ENCODE results near the gene RABGAP1L. TPM values are rescaled to one million over a fixed set of nuclear protein-coding genes. Genes with fewer than 3 reads are reported as not detected.
"Not testable (repeated sequence)": the region's sequence is repeated elsewhere in the genome, so short reads cannot be mapped to it uniquely, and the experiment has no call there.

Gene RABGAP1L
- total and polyA plus RNA-seq, 7 experiments from 2014 or later = 38.4 to 97.4 (median 55.1) TPM

DNA sequence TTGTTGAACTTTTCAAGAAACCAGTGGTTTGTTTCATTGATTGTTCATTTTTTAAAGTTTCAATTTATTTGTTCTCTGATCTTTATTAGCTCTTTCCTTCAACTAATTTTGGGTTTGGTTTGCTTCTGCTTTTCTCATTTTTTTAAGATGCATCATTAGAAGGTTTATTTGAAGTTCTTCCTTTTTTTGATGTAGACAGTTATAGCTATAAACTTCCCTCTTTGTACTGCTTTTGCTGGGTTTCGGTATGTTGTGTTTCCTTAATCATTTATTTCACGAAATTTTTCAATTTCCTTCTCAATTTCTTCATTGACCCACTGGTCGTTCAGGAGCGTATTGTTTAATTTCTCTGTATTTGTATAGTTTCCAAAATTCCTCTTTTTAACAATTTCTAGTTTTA lies 155.1 kb downstream of the RABGAP1L start:
- no peaks in the 10 kb centered on the region for H3K4me1 ChIP-seq (ENCODE audit: control insufficient read depth in 2 of 2, insufficient read depth in 2 of 2, low read length in 2 of 2)
- H3K4me1 Mint-ChIP-seq = peaks cover 0 to 5% (median 0%) of the 10 kb centered on the region in 7 donors
- H3K27me3 Mint-ChIP-seq = no peaks in the 10 kb centered on the region
- intact Hi-C loops (cut with micrococcal nuclease) = no loop called here
- no peak overlapping the region for H3K27ac ChIP-seq (ENCODE audit: low read depth, low read length)
- CTCF ChIA-PET = no interaction called here
- H3K4me3 Mint-ChIP-seq = peak overlapping the region in 1 of 10 donors; percentile 16
- peaks cover 20 to 97% (median 57%) of the 10 kb centered on the region in 11 donors for H3K9me3 Mint-ChIP-seq
- DNase-seq (no peak), ATAC-seq (no peak)
- H3K36me3 Mint-ChIP-seq = peaks cover 49 to 96% (median 92%) of the 10 kb centered on the region in 5 donors
- POLR2A ChIA-PET = no interaction called here
- H3K36me3 ChIP-seq (ENCODE audit: control insufficient read depth in 2 of 3, insufficient read depth in 3 of 3, low read length in 3 of 3) = peaks cover 0 to 23% (median 3%) of the 10 kb centered on the region in 3 experiments
- H3K4me3 ChIP-seq (ENCODE audit: low read length) = no peak overlapping the region
- no peaks in the 10 kb centered on the region for H3K27me3 ChIP-seq (ENCODE audit: control insufficient read depth in 2 of 2, insufficient read depth in 2 of 2, low read length in 2 of 2)
- H3K27ac Mint-ChIP-seq = no peak overlapping the region
- peaks cover 0 to 14% (median 4%) of the 10 kb centered on the region in 3 experiments for H3K9me3 ChIP-seq (ENCODE audit: control insufficient read depth in 2 of 3, low read length in 3 of 3)

DNA sequence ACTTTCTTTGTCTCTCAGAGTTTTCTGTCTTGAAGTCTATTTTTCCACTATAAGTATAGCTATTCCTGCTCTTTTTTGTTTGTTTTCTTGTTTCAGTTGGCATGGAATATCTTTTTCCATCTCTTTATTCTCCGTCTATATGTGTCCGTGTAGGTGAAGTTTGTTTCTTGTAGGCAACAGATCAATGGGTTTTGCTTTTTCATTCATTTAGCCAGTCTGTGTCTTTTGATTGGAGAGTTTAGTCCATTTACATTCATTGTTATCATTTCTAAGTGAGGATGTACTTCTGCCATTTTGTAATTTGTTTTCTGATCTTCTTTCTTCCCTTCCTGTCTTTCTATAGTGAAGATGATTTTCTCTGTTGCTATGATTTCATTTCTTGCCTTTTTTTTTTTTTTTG lies 155.9 kb downstream of the RABGAP1L start:
- ATAC-seq (no peak), DNase-seq (no peak)
- H3K4me1 ChIP-seq (ENCODE audit: control insufficient read depth in 2 of 2, insufficient read depth in 2 of 2, low read length in 2 of 2) = no peaks in the 10 kb centered on the region
- Mint-ChIP-seq H3K36me3 (peaks cover 51 to 96% (median 92%) of the 10 kb centered on the region in 5 donors), H3K9me3 (peaks cover 20 to 97% (median 58%) of the 10 kb centered on the region in 11 donors), H3K4me1 (peaks cover 0 to 5% (median 0%) of the 10 kb centered on the region in 7 donors), H3K4me3 (peak overlapping the region in 1 of 10 donors; percentile 37), H3K27me3 (no peaks in the 10 kb centered on the region), H3K27ac (no peak overlapping the region)
- H3K9me3 ChIP-seq (ENCODE audit: control insufficient read depth in 2 of 3, low read length in 3 of 3) = peaks cover 0 to 18% (median 4%) of the 10 kb centered on the region in 3 experiments
- H3K36me3 ChIP-seq (ENCODE audit: control insufficient read depth in 2 of 3, insufficient read depth in 3 of 3, low read length in 3 of 3) = peaks cover 0 to 23% (median 3%) of the 10 kb centered on the region in 3 experiments
- H3K4me3 ChIP-seq (ENCODE audit: low read length) = no peak overlapping the region
- intact Hi-C loops (cut with micrococcal nuclease) = no loop called here
- no peak overlapping the region for H3K27ac ChIP-seq (ENCODE audit: low read depth, low read length)
- CTCF ChIA-PET = no interaction called here
- H3K27me3 ChIP-seq (ENCODE audit: control insufficient read depth in 2 of 2, insufficient read depth in 2 of 2, low read length in 2 of 2) = no peaks in the 10 kb centered on the region
- POLR2A ChIA-PET = no interaction called here

DNA sequence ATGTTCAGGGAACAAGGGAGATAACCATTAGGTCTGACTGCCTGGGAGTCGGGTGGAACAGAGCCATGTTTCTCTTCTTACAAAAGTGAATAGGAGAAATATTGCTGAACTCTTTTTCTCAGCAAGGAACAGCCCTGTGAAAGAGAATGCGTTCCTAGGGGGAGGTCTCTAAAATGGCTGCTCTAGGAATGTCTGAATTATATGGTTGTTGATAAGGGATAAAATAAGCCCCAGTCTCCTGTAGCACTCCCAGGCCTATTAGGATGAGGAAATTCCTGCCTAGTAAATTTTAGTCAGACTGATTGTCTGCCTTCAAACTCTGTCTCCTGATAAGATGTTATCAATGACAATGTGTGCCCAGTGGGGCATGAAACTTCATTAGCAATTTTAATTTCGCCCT lies 161.6 kb downstream of the RABGAP1L start:
- peaks cover 42 to 90% (median 86%) of the 10 kb centered on the region in 5 donors for H3K36me3 Mint-ChIP-seq
- H3K4me3 ChIP-seq (ENCODE audit: low read length); H3K4me3 Mint-ChIP-seq; H3K27me3 Mint-ChIP-seq; H3K27ac ChIP-seq (ENCODE audit: low read depth, low read length); intact Hi-C loops (cut with micrococcal nuclease); ATAC-seq; H3K27ac Mint-ChIP-seq; H3K4me1 ChIP-seq (ENCODE audit: control insufficient read depth in 2 of 2, insufficient read depth in 2 of 2, low read length in 2 of 2); H3K27me3 ChIP-seq (ENCODE audit: control insufficient read depth in 2 of 2, insufficient read depth in 2 of 2, low read length in 2 of 2); POLR2A ChIA-PET; DNase-seq: not testable (repeated sequence)
- peaks cover 0 to 21% (median 0%) of the 10 kb centered on the region in 3 experiments for H3K9me3 ChIP-seq (ENCODE audit: control insufficient read depth in 2 of 3, low read length in 3 of 3)
- H3K36me3 ChIP-seq (ENCODE audit: control insufficient read depth in 2 of 3, insufficient read depth in 3 of 3, low read length in 3 of 3) = peaks cover 0 to 31% (median 0%) of the 10 kb centered on the region in 3 experiments
- peaks cover 17 to 93% (median 47%) of the 10 kb centered on the region in 11 donors for H3K9me3 Mint-ChIP-seq
- H3K4me1 Mint-ChIP-seq = peaks cover 0 to 10% (median 6%) of the 10 kb centered on the region in 7 donors
- CTCF ChIA-PET = interaction anchor here (0.5 kb wide), 1 partner anchor 1581 kb away, joined by 4 read pairs; no protein-coding TSS in a partner anchor

DNA sequence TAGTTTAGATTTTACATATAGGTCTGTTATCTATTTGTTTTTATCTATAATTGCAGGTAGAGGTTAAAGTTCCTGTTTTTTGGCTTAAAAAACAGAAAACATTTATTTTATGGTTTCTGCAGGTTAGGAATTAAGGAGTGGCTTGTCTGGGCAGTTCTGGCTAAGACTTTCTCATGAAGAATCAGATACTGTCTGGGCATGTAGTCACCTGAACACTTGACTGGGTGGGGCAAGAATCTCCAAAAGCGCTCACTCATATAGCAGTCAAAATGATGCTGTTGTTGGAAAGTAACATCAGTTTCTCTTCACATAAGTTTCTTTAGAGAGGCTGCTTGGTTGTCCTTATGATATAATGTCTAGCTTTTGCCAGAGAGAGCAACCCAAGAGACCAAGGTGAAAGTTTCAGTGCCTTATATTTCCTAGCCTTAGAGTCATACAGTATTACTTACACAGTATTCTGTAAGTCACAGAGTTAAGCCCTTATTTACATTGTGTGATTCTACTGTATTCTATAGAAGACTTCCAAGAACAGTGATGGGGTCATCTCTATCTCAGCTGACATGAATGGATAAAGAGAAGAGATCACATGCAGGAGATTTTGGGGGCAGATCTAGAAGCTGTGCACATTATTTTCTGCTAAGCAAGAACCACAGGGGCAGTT lies 163.0 kb downstream of the RABGAP1L start:
- Histone ChIP-seq H3K4me1 (ENCODE audit: control insufficient read depth in 2 of 2, insufficient read depth in 2 of 2, low read length in 2 of 2) (no peaks in the 10 kb centered on the region), H3K4me3 (ENCODE audit: low read length) (no peak overlapping the region), H3K27me3 (ENCODE audit: control insufficient read depth in 2 of 2, insufficient read depth in 2 of 2, low read length in 2 of 2) (no peaks in the 10 kb centered on the region), H3K9me3 (ENCODE audit: control insufficient read depth in 2 of 3, low read length in 3 of 3) (peaks cover 0 to 32% (median 0%) of the 10 kb centered on the region in 3 experiments), H3K27ac (ENCODE audit: low read depth, low read length) (no peak overlapping the region), H3K36me3 (ENCODE audit: control insufficient read depth in 2 of 3, insufficient read depth in 3 of 3, low read length in 3 of 3) (peaks cover 0 to 20% (median 0%) of the 10 kb centered on the region in 3 experiments)
- peaks cover 18 to 91% (median 52%) of the 10 kb centered on the region in 11 donors for H3K9me3 Mint-ChIP-seq
- no peak overlapping the region for H3K27ac Mint-ChIP-seq
- no peak overlapping the region for H3K4me3 Mint-ChIP-seq
- intact Hi-C loops (cut with micrococcal nuclease) = no loop called here
- ChIA-PET POLR2A (no interaction called here), CTCF (no interaction called here)
- ATAC-seq = no peak
- H3K36me3 Mint-ChIP-seq = peaks cover 42 to 86% (median 84%) of the 10 kb centered on the region in 5 donors
- no peak for DNase-seq
- H3K27me3 Mint-ChIP-seq = no peaks in the 10 kb centered on the region
- H3K4me1 Mint-ChIP-seq = peaks cover 0 to 10% (median 6%) of the 10 kb centered on the region in 7 donors

DNA sequence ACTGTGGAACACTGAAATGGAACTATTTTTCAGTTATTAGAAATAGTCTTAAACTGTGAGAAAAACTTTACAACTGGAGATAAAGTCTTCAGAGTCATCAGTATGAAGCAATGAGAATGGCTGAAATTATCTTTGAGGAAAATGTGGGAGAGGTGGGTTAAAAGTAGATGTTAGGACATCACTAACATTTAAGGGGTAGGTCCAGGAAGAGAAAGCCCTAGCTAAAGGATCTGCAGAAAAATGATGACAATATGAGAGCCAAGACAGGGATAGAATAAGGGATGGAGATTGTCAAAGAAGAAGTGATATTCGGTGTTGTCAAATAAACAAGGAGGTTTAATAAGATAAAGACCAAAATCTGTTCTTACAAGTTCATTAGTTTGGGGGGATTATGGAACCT lies 165.2 kb downstream of the RABGAP1L start:
- Histone ChIP-seq H3K4me1 (ENCODE audit: control insufficient read depth in 2 of 2, insufficient read depth in 2 of 2, low read length in 2 of 2) (no peaks in the 10 kb centered on the region), H3K9me3 (ENCODE audit: control insufficient read depth in 2 of 3, low read length in 3 of 3) (peaks cover 0 to 32% (median 0%) of the 10 kb centered on the region in 3 experiments), H3K36me3 (ENCODE audit: control insufficient read depth in 2 of 3, insufficient read depth in 3 of 3, low read length in 3 of 3) (peaks cover 0 to 15% (median 0%) of the 10 kb centered on the region in 3 experiments), H3K27me3 (ENCODE audit: control insufficient read depth in 2 of 2, insufficient read depth in 2 of 2, low read length in 2 of 2) (no peaks in the 10 kb centered on the region), H3K4me3 (ENCODE audit: low read length) (no peak overlapping the region), H3K27ac (ENCODE audit: low read depth, low read length) (no peak overlapping the region)
- Mint-ChIP-seq H3K27ac (no peak overlapping the region), H3K27me3 (no peaks in the 10 kb centered on the region), H3K4me3 (peak overlapping the region in 1 of 10 donors; percentile 0), H3K36me3 (peaks cover 37 to 71% (median 67%) of the 10 kb centered on the region in 5 donors), H3K9me3 (peaks cover 15 to 69% (median 43%) of the 10 kb centered on the region in 11 donors), H3K4me1 (peaks cover 0 to 10% (median 6%) of the 10 kb centered on the region in 7 donors)
- POLR2A ChIA-PET = no interaction called here
- CTCF ChIA-PET = no interaction called here
- ATAC-seq = no peak
- intact Hi-C loops (cut with micrococcal nuclease) = no loop called here
- no peak for DNase-seq

DNA sequence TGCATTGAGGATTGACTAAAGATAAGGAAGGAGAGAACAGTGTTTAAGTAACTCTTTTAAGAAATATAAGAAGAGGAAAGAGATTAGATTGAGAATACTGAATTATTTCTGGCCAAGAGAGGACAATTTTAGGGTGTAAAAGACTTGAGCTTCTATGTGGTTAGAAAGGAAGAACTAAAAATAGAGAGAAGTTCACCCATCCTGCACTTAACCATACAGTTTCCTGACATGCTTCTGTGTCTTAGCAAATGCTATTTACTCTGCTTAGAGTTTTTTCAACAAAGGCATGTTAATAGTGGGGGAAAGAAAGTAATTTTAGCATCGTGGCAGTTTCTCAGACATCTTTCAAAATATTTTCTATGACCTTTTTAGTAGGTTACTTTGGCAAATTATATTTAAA lies 165.6 kb downstream of the RABGAP1L start:
- DNase-seq = no peak
- H3K27me3 Mint-ChIP-seq = no peaks in the 10 kb centered on the region
- Histone ChIP-seq H3K27me3 (ENCODE audit: control insufficient read depth in 2 of 2, insufficient read depth in 2 of 2, low read length in 2 of 2) (no peaks in the 10 kb centered on the region), H3K27ac (ENCODE audit: low read depth, low read length) (no peak overlapping the region), H3K9me3 (ENCODE audit: control insufficient read depth in 2 of 3, low read length in 3 of 3) (peaks cover 0 to 28% (median 0%) of the 10 kb centered on the region in 3 experiments), H3K4me3 (ENCODE audit: low read length) (no peak overlapping the region), H3K4me1 (ENCODE audit: control insufficient read depth in 2 of 2, insufficient read depth in 2 of 2, low read length in 2 of 2) (no peaks in the 10 kb centered on the region), H3K36me3 (ENCODE audit: control insufficient read depth in 2 of 3, insufficient read depth in 3 of 3, low read length in 3 of 3) (peaks cover 0 to 15% (median 0%) of the 10 kb centered on the region in 3 experiments)
- intact Hi-C loops (cut with micrococcal nuclease) = no loop called here
- ChIA-PET POLR2A (no interaction called here), CTCF (no interaction called here)
- H3K36me3 Mint-ChIP-seq = peaks cover 32 to 66% (median 62%) of the 10 kb centered on the region in 5 donors
- peaks cover 15 to 65% (median 39%) of the 10 kb centered on the region in 11 donors for H3K9me3 Mint-ChIP-seq
- no peak overlapping the region for H3K27ac Mint-ChIP-seq
- H3K4me3 Mint-ChIP-seq = peak overlapping the region in 1 of 10 donors; percentile 0
- ATAC-seq = no peak
- H3K4me1 Mint-ChIP-seq = peaks cover 0 to 10% (median 6%) of the 10 kb centered on the region in 7 donors

Data from naive thymus-derived CD4-positive, alpha-beta T cell (primary cell).